HepG2 (cell line): Measurements from ENCODE around the gene FAM229A. TPM values are rescaled to one million over a fixed set of nuclear protein-coding genes. Genes with fewer than 3 reads are reported as not detected.

Source experiments
- CEBPG ChIP-seq: IDR thresholded peaks from 2 replicates; pipeline ENCODE4 v1.6.1; 2016
- DPF2 ChIP-seq: sonication (generic); formaldehyde crosslinking; IDR thresholded peaks from 2 replicates; pipeline ENCODE4 v1.4.0; 2020; ENCODE audit warnings: mild to moderate bottlenecking, low read depth, missing genetic modification reagents, borderline replicate concordance
- FOXP1 ChIP-seq, 2 experiments: fragments of 450-650 bp in 1 of 2; IDR thresholded peaks; 2 replicates each; pipeline ENCODE4 v1.6.1; 2017 to 2018; ENCODE audit warnings: antibody characterized with exemption in 1 of 2
- KLF11 ChIP-seq: IDR thresholded peaks from 2 replicates; pipeline ENCODE4 v1.6.1; 2016; ENCODE audit warnings: missing compliant biosample characterization
- KLF6 ChIP-seq: IDR thresholded peaks from 2 replicates; pipeline ENCODE4 v1.8.0; 2016; ENCODE audit warnings: missing biosample characterization, missing genetic modification reagents
- KMT2B ChIP-seq: IDR thresholded peaks from 2 replicates; pipeline ENCODE4 v1.6.1; 2016; ENCODE audit warnings: missing genetic modification reagents, missing compliant biosample characterization
- MAFF ChIP-seq: IDR thresholded peaks from 2 replicates; pipeline ENCODE4 v1.6.1; 2011; ENCODE audit warnings: low read depth, low read length, improper control_type of control experiment
- MIXL1 ChIP-seq: IDR thresholded peaks from 2 replicates; pipeline ENCODE4 v1.6.1; 2016
- MXI1 ChIP-seq: IDR thresholded peaks from 3 replicates; pipeline ENCODE4 v1.6.1; 2012; ENCODE audit warnings: low read depth, low read length, inconsistent platforms, borderline replicate concordance
- MYC ChIP-seq: sonication (generic); formaldehyde crosslinking; IDR thresholded peaks from 2 replicates; pipeline ENCODE4 v1.9.0; 2021; ENCODE audit warnings: missing genetic modification reagents, borderline replicate concordance
- NFE2L1 ChIP-seq: sonication (generic); formaldehyde crosslinking; IDR thresholded peaks from 2 replicates; pipeline ENCODE4 v1.4.0; 2020; ENCODE audit warnings: missing genetic modification reagents, mild to moderate bottlenecking, borderline replicate concordance
- PHF20 ChIP-seq: sonication (generic); formaldehyde crosslinking; IDR thresholded peaks from 2 replicates; pipeline ENCODE4 v1.5.0; 2020; ENCODE audit warnings: mild to moderate bottlenecking, missing genetic modification reagents
- POLR2A ChIP-seq, 2 experiments: IDR thresholded peaks; 2 replicates each; pipeline ENCODE4 v1.6.1; 2011; ENCODE audit warnings: low read depth in 2 of 2, low read length in 2 of 2, mild to moderate bottlenecking in 1 of 2, moderate library complexity in 1 of 2; ENCODE audit not compliant: insufficient read depth in 1 of 2
- RBM39 ChIP-seq: fragments of 200-400 bp; formaldehyde crosslinking; IDR thresholded peaks from one replicate; pipeline ENCODE4 v1.6.1; 2018; ENCODE audit warnings: antibody characterized with exemption, mild to moderate bottlenecking, low read depth, low read length; ENCODE audit not compliant: poor library complexity, severe bottlenecking
- REST ChIP-seq, 2 experiments: IDR thresholded peaks; 2 replicates each; pipeline ENCODE4 v1.6.1; 2011 to 2012; ENCODE audit warnings: low read length in 2 of 2, borderline replicate concordance in 1 of 2, low read depth in 1 of 2, mild to moderate bottlenecking in 1 of 2, moderate library complexity in 1 of 2
- RNF219 ChIP-seq: sonication (generic); formaldehyde crosslinking; IDR thresholded peaks from 2 replicates; pipeline ENCODE4 v1.5.0; 2020; ENCODE audit warnings: mild to moderate bottlenecking, missing genetic modification reagents
- SNAPC5 ChIP-seq: sonication (generic); formaldehyde crosslinking; IDR thresholded peaks from 2 replicates; pipeline ENCODE4 v1.8.1; 2023; ENCODE audit warnings: mild to moderate bottlenecking, missing genetic modification reagents, borderline replicate concordance
- TEAD3 ChIP-seq: optimal IDR thresholded peaks from 2 replicates; pipeline ENCODE3; 2016; ENCODE audit warnings: borderline replicate concordance
- ZBTB1 ChIP-seq: sonication (generic); formaldehyde crosslinking; IDR thresholded peaks from 2 replicates; pipeline ENCODE4 v1.4.0; 2020; ENCODE audit warnings: missing genetic modification reagents, borderline replicate concordance
- ZBTB37 ChIP-seq: sonication (generic); formaldehyde crosslinking; IDR thresholded peaks from 2 replicates; pipeline ENCODE4 v1.4.0; 2020; ENCODE audit warnings: mild to moderate bottlenecking, missing genetic modification reagents
- ZBTB7B ChIP-seq: sonication (generic); formaldehyde crosslinking; IDR thresholded peaks from 2 replicates; pipeline ENCODE4 v1.4.0; 2020; ENCODE audit warnings: missing genetic modification reagents
- ZFAT ChIP-seq: sonication (generic); formaldehyde crosslinking; conservative IDR thresholded peaks from 2 replicates; pipeline ENCODE4 v1.8.1; 2023; ENCODE audit warnings: missing genetic modification reagents, inconsistent platforms
- ZNF235 ChIP-seq: sonication (generic); formaldehyde crosslinking; IDR thresholded peaks from 2 replicates; pipeline ENCODE4 v1.8.1; 2023; ENCODE audit warnings: mild to moderate bottlenecking, missing genetic modification reagents, borderline replicate concordance
- ZNF282 ChIP-seq: fragments of 450-650 bp; IDR thresholded peaks from 2 replicates; pipeline ENCODE4 v1.6.1; 2018; ENCODE audit not compliant: partially characterized antibody
- ZNF772 ChIP-seq: sonication (generic); formaldehyde crosslinking; IDR thresholded peaks from 2 replicates; pipeline ENCODE4 v1.5.0; 2020; ENCODE audit warnings: mild to moderate bottlenecking, missing genetic modification reagents
- polyA plus RNA-seq, 8 experiments: library from polyadenylated mRNA; depleted of rRNA in 3 of 8; stranded (reverse) in 7 of 8; unstranded in 1 of 8; fragments of >200 nt; fragmentation: Illumina TruSeq in 4 of 8; extraction: Trizol in 4 of 8; gene quantifications; 2 replicates each; pipeline versions ENCODE4 v1.2.1 to v1.2.3, GENCODE V29; 2011 to 2016; ENCODE audit warnings: low read depth in 4 of 8, missing spikeins in 1 of 8, mixed read lengths in 1 of 8; ENCODE audit not compliant: insufficient read depth in 1 of 8
- total RNA-seq, 5 experiments: library from RNA; depleted of rRNA; stranded (reverse); fragments of >200 nt; fragmentation: Illumina TruSeq; extraction: Trizol; gene quantifications; 2 replicates each; pipeline ENCODE4 v1.2.3, GENCODE V29; 2016; ENCODE audit warnings: low read depth in 1 of 5

FAM229A gene
- total and polyA plus RNA-seq, 2 of the 13 experiments (the other 11 are each of a cell fraction or from before 2014, with no cell fraction given) = 3.2 to 17.6 TPM

- TF ChIP-seq REST (IDR thresholded peaks at IDR 0.05; ENCODE audit: borderline replicate concordance in 1 of 2, low read depth in 1 of 2, low read length in 2 of 2) (peak in 1 of 2 experiments; percentile 67; a peak in 2 of 4 replicates), DPF2 (peak; percentile 90), FOXP1 (IDR thresholded peaks at IDR 0.05) (no peak), FOXP1 (CRISPR knock-in tag; IDR thresholded peaks at IDR 0.05) (peak; percentile 89), MAFF (no peak), MIXL1 (CRISPR knock-in tag) (peak; percentile 52; the same call in 1 of the 2 replicates), CEBPG (peak; percentile 32; the same call in 1 of the 2 replicates), KMT2B (CRISPR knock-in tag) (peak; percentile 16; the same call in 1 of the 2 replicates), PHF20 (CRISPR knock-in tag) (no peak), NFE2L1 (CRISPR knock-in tag) (no peak), ZFAT (CRISPR knock-in tag) (no peak), ZBTB7B (CRISPR knock-in tag) (peak; percentile 91), ZNF235 (no peak), MXI1 (peak; percentile 82; the same call in 1 of the 3 replicates), POLR2A (IDR thresholded peaks at IDR 0.05; ENCODE audit: insufficient read depth in 1 of 2, low read depth in 2 of 2, low read length in 2 of 2) (peak in 1 of 2 experiments; percentile 36; a peak in 1 of 4 replicates), MYC (CRISPR knock-in tag) (peak; percentile 70; the same call in 1 of the 2 replicates), KLF6 (peak; percentile 73; the same call in 1 of the 2 replicates), TEAD3 (CRISPR knock-in tag) (peak; percentile 71), ZBTB37 (0 out of 2 replicates have a peak, but pooled peaks have one; percentile 50), ZBTB1 (no peak), ZNF772 (CRISPR knock-in tag) (no peak), KLF11 (CRISPR knock-in tag) (no peak), RBM39 (no peak), ZNF282 (no peak), SNAPC5 (CRISPR knock-in tag) (no peak), RNF219 (no peak)
Observed at GRCh38 chr1:32321712-32322291, 40.5 kb downstream of the FAM229A start (continued).
